SK-N-SH (cell line): ENCODE measurements around the gene RARS1.

Experiments
- PBX3 ChIP-seq: IDR thresholded peaks from 2 replicates; pipeline ENCODE4; 2012
- SIN3A ChIP-seq: IDR thresholded peaks from 2 replicates; pipeline ENCODE4 v1.6.1; 2012; ENCODE audit warnings: low read depth, mild to moderate bottlenecking, low read length, moderate library complexity, borderline replicate concordance

DNA sequence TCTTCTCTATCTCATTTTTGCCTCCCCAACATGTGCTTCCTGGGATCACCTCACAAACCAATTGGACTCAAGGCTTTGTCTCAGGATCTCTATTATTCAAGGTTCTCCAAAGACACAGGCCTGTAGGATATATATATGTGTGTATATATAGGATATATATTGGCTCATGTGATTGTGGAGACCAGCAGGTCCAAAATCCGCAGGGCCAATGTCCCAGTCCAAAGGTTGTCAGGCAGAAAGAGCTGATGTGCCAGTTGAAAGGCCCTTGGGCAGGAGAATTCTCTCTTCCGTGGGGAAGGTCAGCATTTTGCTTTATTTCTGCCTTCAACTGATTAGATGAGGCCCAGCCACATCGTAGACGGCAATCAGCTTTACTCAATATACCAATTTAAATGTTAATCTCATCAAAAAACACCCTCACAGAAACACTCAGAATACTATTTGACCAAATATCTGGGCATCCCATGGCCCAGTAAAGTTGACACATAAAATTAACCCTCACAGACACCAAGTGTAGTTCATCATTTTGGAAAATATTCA lies 41.6 kb downstream of the RARS1 start:
- TF ChIP-seq PBX3, result no peak
- no peak for TF ChIP-seq SIN3A
